ENCODE results near the gene MYOM1. TPM values are rescaled to one million over a fixed set of nuclear protein-coding genes. Genes with fewer than 3 reads are reported as not detected.

MYOM1 gene
- total RNA-seq, 2 donors from 2014 or later: 0.52 to 2.0 TPM

DNA sequence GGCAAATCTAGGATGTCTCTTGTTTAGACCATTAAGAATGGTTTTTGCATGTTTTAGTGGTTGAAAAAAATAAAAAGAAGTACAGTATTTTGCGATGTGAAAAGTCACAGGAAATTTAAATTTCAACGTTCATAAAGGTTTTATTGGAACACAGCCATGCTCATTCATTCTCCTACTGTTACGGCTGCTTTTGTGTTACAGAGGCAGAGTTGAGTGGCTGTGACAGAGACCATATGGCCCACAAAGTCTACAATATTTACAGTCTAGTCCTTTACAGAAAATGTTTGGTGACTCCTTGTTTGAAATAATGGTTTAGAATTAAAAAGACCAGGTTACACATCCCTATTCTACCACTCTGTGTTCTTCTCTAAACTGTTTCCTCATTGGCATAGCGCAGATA, 48.1 kb downstream of the MYOM1 start:
- Mint-ChIP-seq H3K9me3 (no peaks in the 10 kb centered on the region), H3K4me3 (no peak overlapping the region), H3K4me1 (no peaks in the 10 kb centered on the region), H3K27ac (no peak overlapping the region), H3K27me3 (no peaks in the 10 kb centered on the region), H3K36me3 (ENCODE audit: low read depth) (no peaks in the 10 kb centered on the region)
- no peak for ATAC-seq (replicated peaks)

DNA sequence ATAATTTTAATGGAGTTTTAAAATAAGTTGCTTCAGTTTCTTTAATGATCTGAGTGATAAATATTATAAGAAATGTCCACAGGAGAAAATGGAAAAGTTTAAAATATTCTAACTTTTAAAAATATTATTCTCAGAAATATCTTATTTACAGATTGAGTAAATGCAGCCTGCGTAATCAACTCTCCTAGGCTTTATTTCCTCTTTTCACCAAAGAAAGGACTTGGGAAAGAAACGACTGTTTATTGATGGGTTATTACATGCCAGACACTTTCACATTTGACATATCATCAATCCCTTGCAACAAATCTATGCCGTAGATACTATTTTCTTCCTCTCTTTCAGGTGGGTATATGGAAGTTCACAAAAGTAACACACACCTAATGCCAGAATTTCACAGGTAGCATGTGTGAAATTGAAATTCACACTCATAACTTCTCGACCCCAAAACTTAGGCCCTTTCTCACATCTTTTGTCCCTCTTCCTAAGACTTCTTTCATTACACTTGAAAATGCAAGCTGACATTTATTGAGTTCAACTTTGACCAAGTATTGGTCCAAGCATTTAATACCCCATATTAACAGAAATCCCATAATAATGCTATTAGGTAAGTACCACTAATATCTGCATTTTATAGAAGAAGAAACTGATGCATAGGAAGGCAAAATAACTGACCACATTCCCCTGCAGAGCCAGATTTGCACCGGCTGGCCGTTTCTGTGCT, 49.2 kb downstream of the MYOM1 start:
- no peaks in the 10 kb centered on the region for H3K36me3 Mint-ChIP-seq (ENCODE audit: low read depth)
- no peak for ATAC-seq (replicated peaks)
- no peaks in the 10 kb centered on the region for H3K27me3 Mint-ChIP-seq
- no peaks in the 10 kb centered on the region for H3K4me1 Mint-ChIP-seq
- H3K4me3 Mint-ChIP-seq: no peak overlapping the region
- no peaks in the 10 kb centered on the region for H3K9me3 Mint-ChIP-seq
- no peak overlapping the region for H3K27ac Mint-ChIP-seq

DNA sequence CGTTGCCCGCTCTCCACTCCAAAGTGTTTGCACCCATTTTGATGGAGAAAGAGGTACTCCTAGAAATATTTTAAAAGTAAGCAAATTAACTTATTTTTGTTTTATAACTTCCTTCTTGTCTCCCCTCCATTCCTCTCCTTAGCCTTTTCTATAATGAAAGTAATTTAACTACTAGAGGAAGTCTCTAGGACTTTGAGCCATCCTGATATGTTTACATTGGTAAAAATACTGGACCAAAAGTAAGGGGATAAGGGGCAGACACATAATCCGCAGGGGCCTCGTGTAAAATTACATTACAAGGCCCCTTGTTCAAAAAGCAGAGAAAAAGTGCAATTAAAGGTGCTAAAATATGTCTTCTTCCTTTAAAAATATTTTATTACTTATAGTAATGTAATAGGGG, 55.4 kb downstream of the MYOM1 start:
- no peaks in the 10 kb centered on the region for H3K36me3 Mint-ChIP-seq (ENCODE audit: low read depth)
- H3K4me3 Mint-ChIP-seq: no peak overlapping the region
- H3K9me3 Mint-ChIP-seq: no peaks in the 10 kb centered on the region
- H3K27me3 Mint-ChIP-seq: no peaks in the 10 kb centered on the region
- no peaks in the 10 kb centered on the region for H3K4me1 Mint-ChIP-seq
- ATAC-seq (replicated peaks): no peak
- H3K27ac Mint-ChIP-seq: no peak overlapping the region

DNA sequence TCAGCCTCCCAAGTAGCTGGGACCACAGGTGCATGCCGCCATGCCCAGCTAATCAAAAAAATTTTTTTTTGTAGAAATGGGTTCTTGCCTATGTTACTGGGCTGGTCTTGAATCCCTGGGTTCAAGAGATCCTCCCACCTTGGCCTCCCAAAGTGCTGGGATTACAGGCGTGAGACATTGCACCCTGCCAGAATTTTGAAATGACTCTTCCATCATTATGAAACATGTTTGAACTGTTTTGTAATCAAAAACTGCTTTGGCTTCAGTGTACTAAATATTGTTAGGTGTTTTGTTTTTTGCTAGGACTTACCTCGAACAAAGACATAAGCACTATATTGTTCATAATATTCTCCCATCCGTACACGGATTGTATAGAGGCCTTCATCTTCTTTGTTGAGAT, 55.8 kb downstream of the MYOM1 start:
- H3K9me3 Mint-ChIP-seq: no peaks in the 10 kb centered on the region
- H3K36me3 Mint-ChIP-seq (ENCODE audit: low read depth): no peaks in the 10 kb centered on the region
- no peaks in the 10 kb centered on the region for H3K4me1 Mint-ChIP-seq
- H3K27ac Mint-ChIP-seq: no peak overlapping the region
- no peak for ATAC-seq (replicated peaks)
- H3K27me3 Mint-ChIP-seq: no peaks in the 10 kb centered on the region
- H3K4me3 Mint-ChIP-seq: no peak overlapping the region

DNA sequence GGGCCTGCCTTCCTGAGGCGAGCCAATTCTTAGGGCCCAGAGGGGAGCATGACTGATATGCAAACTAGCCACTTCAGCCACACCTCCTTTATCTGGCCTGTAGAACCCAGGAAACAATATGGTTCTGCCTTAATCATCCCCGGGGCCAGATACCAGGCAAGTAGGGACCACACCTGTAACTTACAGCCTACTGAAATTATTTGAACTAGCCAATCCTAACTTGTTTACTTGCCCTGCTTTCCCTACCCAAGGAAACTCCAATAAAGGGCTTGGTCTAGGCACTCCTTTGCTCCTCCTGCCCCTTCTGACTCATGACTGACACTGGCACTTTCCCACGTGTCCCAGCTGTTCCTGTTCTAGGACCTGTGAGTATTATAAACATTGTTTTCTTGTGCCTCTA, 57.6 kb downstream of the MYOM1 start:
- H3K4me3 Mint-ChIP-seq: no peak overlapping the region
- H3K27me3 Mint-ChIP-seq: no peaks in the 10 kb centered on the region
- H3K9me3 Mint-ChIP-seq: no peaks in the 10 kb centered on the region
- H3K4me1 Mint-ChIP-seq: no peaks in the 10 kb centered on the region
- no peaks in the 10 kb centered on the region for H3K36me3 Mint-ChIP-seq (ENCODE audit: low read depth)
- H3K27ac Mint-ChIP-seq: no peak overlapping the region
- ATAC-seq (replicated peaks): peak; percentile 12

DNA sequence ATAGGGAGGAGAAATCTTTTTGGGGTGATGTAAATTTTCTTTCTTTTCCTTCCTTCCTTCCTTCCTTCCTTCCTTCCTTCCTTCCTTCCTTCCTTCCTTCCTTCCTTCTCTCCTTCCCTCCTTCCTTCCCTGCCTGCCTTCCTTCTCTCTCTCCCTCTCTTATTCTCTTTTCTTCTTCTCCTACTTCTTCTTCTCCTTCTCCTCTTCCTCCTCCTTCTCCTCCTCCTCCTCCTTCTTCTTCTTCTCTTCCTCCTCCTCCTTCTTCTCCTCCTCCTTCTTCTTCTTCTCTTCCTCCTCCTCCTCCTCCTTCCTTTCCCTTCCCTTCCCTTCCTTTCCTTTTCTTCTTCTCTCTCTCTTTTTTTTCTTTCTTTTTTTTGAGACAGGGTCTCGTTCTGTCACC, 59.9 kb downstream of the MYOM1 start:
- no peaks in the 10 kb centered on the region for H3K36me3 Mint-ChIP-seq (ENCODE audit: low read depth)
- no peak overlapping the region for H3K4me3 Mint-ChIP-seq
- H3K9me3 Mint-ChIP-seq: no peaks in the 10 kb centered on the region
- no peaks in the 10 kb centered on the region for H3K27me3 Mint-ChIP-seq
- no peak for ATAC-seq (replicated peaks)
- H3K4me1 Mint-ChIP-seq: no peaks in the 10 kb centered on the region
- no peak overlapping the region for H3K27ac Mint-ChIP-seq

DNA sequence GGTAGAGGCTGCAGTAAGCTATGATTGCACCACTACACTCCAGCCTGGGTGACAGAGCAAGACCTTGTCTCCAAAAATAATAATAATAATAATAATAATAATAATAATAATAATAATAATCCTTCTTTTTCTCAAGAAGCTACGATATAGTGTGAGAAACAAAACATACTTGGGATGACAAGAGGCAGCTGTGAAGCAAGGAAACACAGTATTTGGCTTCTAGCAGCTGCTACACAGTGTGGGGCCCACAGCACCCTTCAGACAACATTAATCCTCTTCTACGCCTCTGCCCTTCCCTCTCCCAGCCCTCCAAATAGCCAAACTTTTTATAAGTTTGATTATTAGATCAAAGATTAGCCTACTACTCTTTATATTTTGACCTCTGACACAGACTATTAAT, 62.2 kb downstream of the MYOM1 start:
- H3K4me1 Mint-ChIP-seq: no peaks in the 10 kb centered on the region
- no peaks in the 10 kb centered on the region for H3K9me3 Mint-ChIP-seq
- no peaks in the 10 kb centered on the region for H3K27me3 Mint-ChIP-seq
- H3K27ac Mint-ChIP-seq: no peak overlapping the region
- ATAC-seq (replicated peaks): no peak
- no peaks in the 10 kb centered on the region for H3K36me3 Mint-ChIP-seq (ENCODE audit: low read depth)
- no peak overlapping the region for H3K4me3 Mint-ChIP-seq

DNA sequence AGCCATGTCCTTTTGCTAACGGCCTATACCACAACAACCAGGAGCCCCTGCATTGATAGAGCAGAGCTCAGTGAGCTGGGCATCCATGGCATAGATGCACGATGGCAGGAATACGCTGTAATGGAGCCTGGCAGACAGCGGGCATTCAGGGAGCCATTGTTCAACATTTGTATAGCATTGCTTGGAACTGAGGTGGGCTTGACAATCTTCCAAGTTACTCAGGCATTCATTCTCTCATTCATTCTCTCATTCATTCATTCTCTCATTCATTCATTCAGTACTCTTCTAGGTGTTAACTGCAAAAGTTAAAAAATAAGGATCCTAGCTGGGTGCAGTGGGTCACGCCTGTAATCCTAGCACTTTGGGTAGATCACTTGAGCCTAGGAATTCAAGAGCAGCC, 62.7 kb downstream of the MYOM1 start:
- H3K9me3 Mint-ChIP-seq: no peaks in the 10 kb centered on the region
- no peak overlapping the region for H3K4me3 Mint-ChIP-seq
- no peaks in the 10 kb centered on the region for H3K36me3 Mint-ChIP-seq (ENCODE audit: low read depth)
- no peak for ATAC-seq (replicated peaks)
- H3K27ac Mint-ChIP-seq: no peak overlapping the region
- H3K4me1 Mint-ChIP-seq: no peaks in the 10 kb centered on the region
- H3K27me3 Mint-ChIP-seq: no peaks in the 10 kb centered on the region

DNA sequence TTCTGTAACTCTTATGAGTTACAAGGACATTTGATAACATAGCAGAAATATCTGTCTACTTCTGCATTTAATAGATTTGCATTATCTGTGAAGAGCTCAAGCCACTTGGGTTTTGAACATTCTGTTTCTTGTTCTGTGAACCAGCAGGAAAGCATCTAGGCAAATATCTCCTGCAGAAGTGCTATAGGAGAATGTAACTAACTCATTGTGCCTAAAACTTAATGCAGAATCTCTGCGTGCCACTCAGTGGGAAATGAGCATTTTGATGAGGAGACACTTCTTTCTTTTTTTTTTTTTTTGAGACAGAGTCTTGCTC, 63.5 kb downstream of the MYOM1 start:
- H3K4me3 Mint-ChIP-seq: no peak overlapping the region
- H3K36me3 Mint-ChIP-seq (ENCODE audit: low read depth): no peaks in the 10 kb centered on the region
- H3K27ac Mint-ChIP-seq: no peak overlapping the region
- no peaks in the 10 kb centered on the region for H3K9me3 Mint-ChIP-seq
- no peaks in the 10 kb centered on the region for H3K4me1 Mint-ChIP-seq
- H3K27me3 Mint-ChIP-seq: no peaks in the 10 kb centered on the region
- no peak for ATAC-seq (replicated peaks)

DNA sequence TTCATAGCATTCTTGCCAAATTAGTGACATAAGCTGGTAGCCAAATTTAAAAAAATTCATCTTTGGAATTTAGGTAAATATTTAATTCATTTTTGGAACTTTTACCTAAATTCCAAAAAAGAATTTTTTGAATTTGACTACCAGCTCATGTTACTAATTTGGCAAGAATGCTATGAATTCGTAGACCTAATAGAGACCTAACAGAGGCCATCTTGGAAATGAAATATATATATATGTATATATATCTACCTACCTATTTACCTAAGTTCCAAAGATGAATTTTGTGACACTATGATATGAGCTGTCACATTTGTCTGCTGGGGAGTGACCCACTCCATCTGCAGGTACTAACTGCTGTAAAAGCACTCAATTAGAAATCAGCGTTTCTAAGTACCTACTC, 65.6 kb downstream of the MYOM1 start:
- H3K4me3 Mint-ChIP-seq: no peak overlapping the region
- H3K36me3 Mint-ChIP-seq (ENCODE audit: low read depth): no peaks in the 10 kb centered on the region
- peaks cover 5% of the 10 kb centered on the region for H3K4me1 Mint-ChIP-seq
- no peak overlapping the region for H3K27ac Mint-ChIP-seq
- H3K9me3 Mint-ChIP-seq: no peaks in the 10 kb centered on the region
- no peaks in the 10 kb centered on the region for H3K27me3 Mint-ChIP-seq
- no peak for ATAC-seq (replicated peaks)

DNA sequence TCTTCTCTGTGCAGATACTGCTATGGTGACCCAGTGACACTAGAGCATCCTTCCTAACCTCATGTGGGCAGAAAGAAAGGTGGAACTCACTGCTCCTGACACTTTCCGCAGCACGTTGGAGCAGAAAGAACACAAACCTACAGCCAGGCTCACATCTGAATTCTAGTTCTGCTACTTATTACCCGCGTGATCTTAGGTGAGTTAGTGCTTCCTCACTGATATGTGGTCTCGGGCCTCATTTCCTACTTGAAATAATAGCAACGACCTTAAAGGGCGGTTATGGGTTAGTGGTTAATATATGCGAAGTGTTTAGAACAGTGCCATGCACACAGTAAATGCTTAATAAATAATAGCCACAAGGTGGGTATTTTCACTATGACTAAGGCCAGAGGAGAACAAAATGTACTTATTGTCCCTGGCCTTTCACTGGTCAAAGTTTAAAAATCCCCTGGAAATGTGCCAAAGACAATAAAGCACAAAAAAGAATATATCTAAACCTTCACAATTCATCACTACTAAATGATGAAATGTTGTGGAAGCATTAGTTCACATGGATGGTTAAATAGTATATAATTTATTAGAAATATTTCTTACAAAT, 66.6 kb downstream of the MYOM1 start:
- Mint-ChIP-seq H3K4me1 (peaks cover 5% of the 10 kb centered on the region), H3K36me3 (ENCODE audit: low read depth) (no peaks in the 10 kb centered on the region)
- no peak for ATAC-seq (replicated peaks)

DNA sequence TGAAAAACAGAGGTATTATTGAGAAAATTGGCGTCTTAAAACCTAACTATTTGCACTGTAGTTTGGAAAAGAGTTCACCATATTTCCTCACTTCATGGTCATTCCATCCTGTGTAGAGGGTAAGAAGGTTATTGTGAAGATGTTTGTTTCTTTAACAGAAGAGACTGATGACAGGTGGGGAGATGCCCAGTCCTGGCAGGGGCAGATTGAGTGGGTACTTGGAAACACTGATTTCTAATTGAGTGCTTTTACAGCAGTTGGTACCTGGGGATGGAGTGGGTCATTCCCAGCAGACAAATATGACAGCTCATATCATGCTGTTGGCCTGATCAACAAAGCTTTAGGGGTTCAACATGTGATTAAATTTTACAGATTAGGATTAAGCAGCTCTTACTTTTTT, 67.5 kb downstream of the MYOM1 start:
- H3K4me3 Mint-ChIP-seq: no peak overlapping the region
- H3K36me3 Mint-ChIP-seq (ENCODE audit: low read depth): no peaks in the 10 kb centered on the region
- H3K9me3 Mint-ChIP-seq: no peaks in the 10 kb centered on the region
- H3K27ac Mint-ChIP-seq: no peak overlapping the region
- H3K4me1 Mint-ChIP-seq: peaks cover 5% of the 10 kb centered on the region
- no peaks in the 10 kb centered on the region for H3K27me3 Mint-ChIP-seq
- no peak for ATAC-seq (replicated peaks)

More for the DNA sequence above, 66.6 kb downstream of the MYOM1 start:
- no peak overlapping the region for H3K4me3 Mint-ChIP-seq
- no peaks in the 10 kb centered on the region for H3K9me3 Mint-ChIP-seq
- H3K27me3 Mint-ChIP-seq: no peaks in the 10 kb centered on the region
- no peak overlapping the region for H3K27ac Mint-ChIP-seq

DNA sequence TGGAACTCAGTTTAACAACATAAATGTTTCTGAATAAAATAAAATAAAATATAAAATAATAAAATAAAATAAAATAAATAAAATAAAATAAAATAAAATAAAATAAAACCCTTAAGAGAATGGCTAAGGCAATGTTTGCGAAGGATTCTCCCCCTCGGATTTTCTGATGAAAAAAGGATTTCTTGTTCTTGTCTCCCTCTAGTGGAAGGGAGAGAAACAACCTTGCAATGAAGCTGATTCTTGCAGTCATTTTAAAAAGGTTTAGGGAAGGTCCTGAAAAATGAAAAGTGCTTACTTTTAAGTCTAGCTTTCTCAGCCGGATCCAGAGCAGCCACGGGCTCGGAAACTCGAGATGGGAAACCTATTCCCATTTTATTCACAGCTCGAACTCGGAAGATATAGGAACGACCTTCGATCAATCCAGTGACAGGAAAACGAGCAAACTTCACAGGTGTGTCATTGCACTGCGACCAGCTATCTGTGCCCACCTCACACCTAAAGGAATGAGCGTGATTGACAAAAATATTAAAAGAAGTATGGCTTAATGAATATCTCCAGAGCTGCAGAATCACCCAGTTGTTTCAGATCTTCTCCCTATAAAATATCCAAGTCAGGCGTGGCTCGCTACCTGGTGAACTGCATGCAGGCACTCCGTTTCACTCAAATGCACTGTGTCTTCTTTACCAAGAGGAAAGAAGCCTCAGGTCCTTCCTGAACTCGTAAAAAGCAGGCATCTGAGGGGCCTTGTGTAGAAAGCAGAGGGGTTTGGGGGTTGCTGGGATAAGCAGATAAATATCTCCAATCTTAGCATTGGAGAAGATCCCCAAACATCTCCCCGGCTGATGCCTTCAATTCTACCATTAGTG, 68.1 kb downstream of the MYOM1 start:
- no peaks in the 10 kb centered on the region for H3K36me3 Mint-ChIP-seq (ENCODE audit: low read depth)
- H3K27me3 Mint-ChIP-seq: no peaks in the 10 kb centered on the region
- H3K4me3 Mint-ChIP-seq: no peak overlapping the region
- H3K4me1 Mint-ChIP-seq: peaks cover 5% of the 10 kb centered on the region
- H3K27ac Mint-ChIP-seq: no peak overlapping the region
- ATAC-seq (replicated peaks): no peak
- no peaks in the 10 kb centered on the region for H3K9me3 Mint-ChIP-seq

DNA sequence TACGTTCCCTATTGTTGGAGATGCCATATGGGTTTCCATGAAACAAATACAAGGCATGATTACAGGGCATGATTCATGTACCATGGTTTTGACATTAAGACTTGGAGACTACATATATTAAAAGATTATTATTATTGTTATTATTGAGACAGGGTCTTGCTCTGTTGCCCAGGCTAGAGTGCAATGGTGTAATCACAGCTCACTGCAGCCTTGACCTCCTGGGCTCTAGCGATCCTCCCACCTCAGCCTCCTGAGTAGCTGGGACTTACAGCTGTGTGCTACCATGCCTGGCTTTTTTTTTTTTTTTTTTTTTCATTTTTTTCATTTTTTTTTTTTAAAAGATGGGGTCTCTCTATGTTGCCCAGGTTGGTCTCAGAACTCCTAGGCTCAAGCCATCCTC, 69.1 kb downstream of the MYOM1 start:
- Mint-ChIP-seq H3K4me3 (no peak overlapping the region), H3K9me3 (no peaks in the 10 kb centered on the region), H3K36me3 (ENCODE audit: low read depth) (no peaks in the 10 kb centered on the region), H3K27ac (no peak overlapping the region), H3K27me3 (no peaks in the 10 kb centered on the region), H3K4me1 (peaks cover 5% of the 10 kb centered on the region)
- no peak for ATAC-seq (replicated peaks)

DNA sequence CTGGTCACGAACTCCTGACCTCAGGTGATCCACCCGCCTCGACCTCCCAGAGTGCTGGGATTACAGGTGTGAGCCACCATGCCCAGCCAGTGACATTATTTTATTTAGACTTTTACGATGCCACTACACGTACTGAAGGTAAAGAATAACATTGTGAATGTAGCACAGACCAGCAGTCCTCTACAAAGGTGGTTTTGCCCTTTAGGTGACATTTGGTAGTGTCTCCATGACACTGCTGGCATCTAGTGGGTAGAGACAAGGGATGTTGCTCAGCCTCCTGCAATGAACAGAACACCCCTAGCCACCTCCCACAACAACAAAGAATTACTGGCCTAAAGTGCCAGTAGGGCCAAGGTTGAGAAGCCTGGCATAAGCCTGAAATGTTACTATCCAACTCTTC, 69.5 kb downstream of the MYOM1 start:
- no peak overlapping the region for H3K27ac Mint-ChIP-seq
- H3K4me1 Mint-ChIP-seq: peaks cover 5% of the 10 kb centered on the region
- no peaks in the 10 kb centered on the region for H3K9me3 Mint-ChIP-seq
- no peaks in the 10 kb centered on the region for H3K36me3 Mint-ChIP-seq (ENCODE audit: low read depth)
- H3K4me3 Mint-ChIP-seq: no peak overlapping the region
- peak; percentile 44 for ATAC-seq (replicated peaks)
- no peaks in the 10 kb centered on the region for H3K27me3 Mint-ChIP-seq

All from activated T-helper 17 cell treated with anti-CD3 and anti-CD28 coated beads, Interleukin-2, amount 50 U/mL, for 72 hours (primary cell).